NCI-H1048 (cell line): ENCODE measurements around the gene HDAC4.

Experiments
- DNase-seq: peaks from one replicate; lab custom pipeline; 2025; lab: John Stamatoyannopoulos, UW

HDAC4 gene

GRCh38 chr2:239369631-239370161, 31.1 kb downstream of the HDAC4 start:
- no peak for DNase-seq

GRCh38 chr2:239368906-239369552, 31.8 kb downstream of the HDAC4 start:
- no peak for DNase-seq

- no peak for DNase-seq
Observed at GRCh38 chr2:239368321-239368720, 32.5 kb downstream of the HDAC4 start.

GRCh38 chr2:239366740-239367139, 34.1 kb downstream of the HDAC4 start:
- DNase-seq, result no peak

GRCh38 chr2:239365782-239366435, 34.9 kb downstream of the HDAC4 start:
- DNase-seq, result no peak

- no peak for DNase-seq
Observed at GRCh38 chr2:239365071-239365781, 35.6 kb downstream of the HDAC4 start.

GRCh38 chr2:239363946-239364637, 36.7 kb downstream of the HDAC4 start:
- no peak for DNase-seq

GRCh38 chr2:239362507-239362906, 38.3 kb downstream of the HDAC4 start:
- DNase-seq, result no peak

- no peak for DNase-seq
Observed at GRCh38 chr2:239361311-239361642, 39.5 kb downstream of the HDAC4 start.

GRCh38 chr2:239360421-239361310, 40.2 kb downstream of the HDAC4 start:
- no peak for DNase-seq

- DNase-seq, result no peak
Observed at GRCh38 chr2:239360008-239360407, 40.8 kb downstream of the HDAC4 start.

- no peak for DNase-seq
Observed at GRCh38 chr2:239359196-239359912, 41.5 kb downstream of the HDAC4 start.

GRCh38 chr2:239358062-239358754, 42.6 kb downstream of the HDAC4 start:
- DNase-seq, result no peak

GRCh38 chr2:239355724-239356123, 45.1 kb downstream of the HDAC4 start:
- DNase-seq, result no peak

GRCh38 chr2:239355139-239355538, 45.7 kb downstream of the HDAC4 start:
- no peak for DNase-seq

GRCh38 chr2:239354791-239355136, 46.1 kb downstream of the HDAC4 start:
- no peak for DNase-seq

GRCh38 chr2:239354132-239354790, 46.6 kb downstream of the HDAC4 start:
- DNase-seq, result no peak

- DNase-seq, result no peak
Observed at GRCh38 chr2:239353692-239354091, 47.1 kb downstream of the HDAC4 start.

- DNase-seq, result no peak
Observed at GRCh38 chr2:239351687-239352086, 49.1 kb downstream of the HDAC4 start.
